ELR (cell line): Measurements from ENCODE around the gene PDE5A.

Source experiments
- DNase-seq: peaks from one replicate; pipeline ENCODE4 v3.0.0-alpha.2; 2015; ENCODE audit warnings: low read depth

Gene PDE5A

DNA sequence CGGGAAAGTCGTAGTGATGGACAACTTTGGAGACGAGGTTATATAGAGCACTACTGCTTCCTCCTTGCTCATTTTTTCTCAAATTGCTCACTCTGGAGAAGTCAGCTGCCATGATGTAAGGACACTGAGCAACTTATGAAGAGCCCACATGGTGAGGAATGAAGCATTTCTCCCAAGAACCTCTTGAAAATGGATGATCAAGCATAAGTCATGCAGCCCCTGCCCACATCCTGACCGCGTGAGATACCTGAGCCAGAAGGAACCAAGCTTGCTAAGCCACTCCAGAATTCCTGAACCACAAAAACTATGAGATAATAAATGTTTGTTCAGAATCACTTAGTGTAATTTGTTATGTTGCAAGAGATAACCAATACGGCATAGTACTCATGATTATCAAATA is 42.8 kb downstream of the PDE5A start:
- DNase-seq: peak; percentile 54

DNA sequence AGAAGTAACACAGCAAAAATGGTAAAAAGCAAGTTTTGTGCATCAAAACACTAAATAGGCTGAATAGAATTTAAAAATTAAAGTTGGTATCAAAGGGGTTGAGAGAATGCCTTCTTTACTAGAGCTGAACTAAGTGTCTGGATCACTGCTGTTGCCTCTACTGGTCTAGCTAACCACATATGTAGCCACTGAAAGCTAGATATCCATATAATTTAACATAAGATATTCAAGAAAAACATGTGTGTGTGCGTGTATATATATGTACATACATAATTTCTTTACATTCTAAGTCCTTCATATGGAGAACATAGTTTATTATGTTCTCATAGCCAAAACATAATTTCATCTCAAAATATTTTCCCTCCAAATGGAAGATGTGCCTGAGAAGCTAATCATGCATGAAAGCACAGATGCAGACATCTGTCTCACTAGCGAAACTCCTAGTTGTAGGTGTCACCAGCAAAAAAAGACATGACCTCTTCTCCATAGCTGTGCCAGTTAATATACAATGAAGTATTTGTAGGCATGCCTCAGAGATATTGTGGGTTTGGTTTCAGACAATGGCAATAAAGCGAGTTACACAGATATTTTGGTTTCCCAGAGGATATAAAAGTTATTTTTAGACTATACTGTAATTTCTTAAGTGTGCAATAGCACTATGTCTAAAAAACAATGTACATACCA is 47.3 kb downstream of the PDE5A start:
- no peak for DNase-seq

DNA sequence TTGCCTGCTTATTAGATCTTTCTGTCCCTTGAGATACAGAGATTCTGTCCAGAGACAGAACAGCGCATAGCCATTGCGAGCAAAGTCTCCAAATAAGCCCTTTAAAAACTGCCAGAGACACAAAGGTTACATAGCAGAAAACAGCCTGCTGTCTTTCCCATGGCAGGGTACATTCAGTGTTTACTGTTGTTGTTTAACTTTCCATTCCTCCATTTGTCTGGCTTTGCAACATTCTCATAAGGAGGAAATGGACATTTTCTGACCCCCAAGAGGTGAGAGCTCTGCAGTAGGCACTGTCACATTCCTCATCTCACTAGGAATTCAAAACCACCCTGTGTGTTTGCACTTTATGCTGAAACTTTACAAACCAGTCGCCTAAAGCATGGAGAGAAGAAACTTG is 48.3 kb downstream of the PDE5A start:
- DNase-seq: no peak

DNA sequence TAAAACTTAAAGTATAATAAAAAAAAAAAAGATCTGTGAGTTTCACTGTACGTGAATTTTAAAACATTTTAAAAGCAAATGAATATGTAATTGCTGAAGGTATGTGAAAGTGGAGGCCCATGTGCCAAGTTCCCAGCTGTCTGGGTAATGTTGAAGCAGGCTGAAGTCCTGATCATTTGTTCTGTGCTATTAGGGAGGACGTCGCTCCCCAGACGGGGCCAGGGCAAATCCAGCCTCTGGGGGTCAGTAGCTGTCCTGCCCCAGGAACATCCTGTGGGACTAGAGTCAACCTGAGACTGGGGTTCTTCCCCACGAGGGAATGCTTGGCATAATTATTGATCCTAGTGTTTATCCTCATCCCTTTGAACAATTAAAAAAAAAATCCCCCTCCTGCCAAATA is 48.8 kb downstream of the PDE5A start:
- DNase-seq: no peak

DNA sequence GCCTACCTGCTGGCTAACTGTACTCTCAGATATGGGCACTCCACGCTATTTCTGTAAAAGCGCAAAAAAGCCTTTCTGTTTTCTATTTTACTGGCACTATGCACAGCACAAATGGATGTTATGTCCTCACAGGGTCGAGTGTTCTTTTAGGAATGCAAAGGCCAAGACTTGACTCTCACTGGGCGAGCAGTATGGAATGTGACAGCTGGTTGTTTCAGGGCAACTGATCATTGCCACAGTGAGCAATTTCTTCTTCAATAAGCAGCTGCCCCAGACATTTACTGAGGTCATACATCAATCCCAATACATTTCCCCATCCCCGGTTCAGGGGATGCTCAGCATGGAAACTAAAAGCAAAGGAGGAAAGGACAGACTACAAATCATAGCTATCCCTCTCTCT is 58.2 kb downstream of the PDE5A start:
- DNase-seq: no peak

DNA sequence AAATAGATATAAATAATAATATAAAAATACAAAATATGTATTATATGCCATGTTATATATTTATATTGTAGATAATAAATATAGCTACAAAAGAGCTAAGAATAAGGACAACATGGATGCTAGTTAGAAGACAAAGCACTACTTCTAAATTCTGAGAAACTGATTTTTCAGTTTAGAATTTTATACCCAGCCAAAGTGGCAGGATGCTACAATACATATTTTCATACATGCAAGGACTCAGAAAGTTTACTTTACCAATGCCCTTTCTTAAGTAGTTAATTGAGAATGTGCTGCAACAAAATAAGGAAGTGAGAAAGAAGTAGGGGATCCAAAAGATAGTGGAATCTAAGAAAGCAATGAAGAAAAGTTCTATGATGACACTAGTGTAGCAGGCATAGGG is 64.5 kb downstream of the PDE5A start:
- no peak for DNase-seq

DNA sequence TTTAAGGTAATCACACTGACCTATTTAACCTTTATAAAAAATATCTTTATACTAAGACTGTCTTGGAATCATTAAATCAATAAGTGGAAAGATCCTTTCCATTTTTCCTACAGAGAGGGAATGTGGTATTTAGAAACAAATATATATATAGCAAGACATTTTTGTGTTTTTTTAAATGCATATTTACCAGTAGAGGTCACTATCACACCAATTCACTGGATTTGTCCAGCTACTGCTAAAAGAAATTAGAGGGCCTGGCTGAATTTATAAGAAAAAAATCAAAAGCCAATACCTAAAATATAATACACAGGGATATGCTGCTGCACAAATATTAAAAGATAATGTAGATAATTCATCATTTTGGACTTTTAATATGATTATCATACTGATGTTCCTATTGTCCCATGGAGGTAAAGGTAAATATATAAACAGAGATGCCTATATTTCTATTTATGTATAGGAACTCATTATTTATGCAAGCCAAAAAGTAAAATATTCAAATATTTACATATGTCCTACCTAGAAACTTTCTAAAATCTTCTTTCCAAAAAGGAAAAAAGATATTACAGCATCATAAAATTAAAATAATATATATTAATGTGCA is 69.5 kb downstream of the PDE5A start:
- peak; percentile 65 for DNase-seq

DNA sequence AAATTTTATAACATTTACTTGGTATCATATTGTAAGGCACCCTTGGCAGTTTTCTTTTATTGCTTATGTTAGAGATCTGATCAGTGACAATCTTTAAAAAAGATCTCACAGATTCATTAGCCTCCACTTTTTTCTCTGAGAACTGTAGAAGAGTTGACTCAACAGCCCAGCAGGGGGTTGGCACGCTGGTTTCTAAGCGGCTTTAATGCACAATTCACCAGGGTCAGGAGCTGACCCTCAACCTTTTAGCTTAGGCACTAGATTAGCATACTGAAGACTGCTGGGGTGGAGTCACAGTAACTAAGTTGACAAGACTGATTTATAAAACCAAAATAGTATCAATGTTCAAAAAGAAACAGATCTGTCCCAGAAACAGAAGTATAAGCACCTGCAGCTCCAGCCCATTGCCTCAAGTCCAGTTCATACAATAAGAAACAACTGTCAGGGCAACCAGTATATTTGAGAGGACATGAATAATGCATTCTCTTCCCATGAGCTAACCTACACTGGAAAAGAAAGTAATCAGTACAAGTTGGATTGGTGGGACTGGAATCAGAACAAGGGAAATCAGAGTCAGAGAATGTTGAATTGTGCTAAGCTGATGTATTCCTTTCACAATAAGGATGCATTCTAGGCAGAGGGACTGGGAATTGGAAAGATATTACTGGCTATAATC is 77.6 kb downstream of the PDE5A start:
- peak; percentile 43 for DNase-seq

DNA sequence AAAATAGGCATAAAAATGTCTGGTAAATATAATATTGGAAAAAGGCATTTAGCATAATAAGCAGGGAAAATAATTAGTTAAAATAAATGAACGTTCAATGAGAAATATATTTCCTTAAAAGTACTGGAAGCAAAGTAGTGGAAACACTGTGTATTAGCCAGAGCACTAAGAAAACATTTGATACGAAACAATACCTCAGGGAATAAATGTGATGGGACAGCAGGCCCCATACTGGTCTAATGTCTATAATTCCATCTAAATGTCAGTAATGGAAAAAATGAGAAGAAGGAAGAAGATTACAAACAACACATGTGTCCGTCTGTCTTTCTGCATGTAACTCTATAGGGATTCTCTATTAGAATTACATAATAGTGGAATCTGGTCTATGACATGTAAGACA is 79.0 kb downstream of the PDE5A start:
- no peak for DNase-seq

DNA sequence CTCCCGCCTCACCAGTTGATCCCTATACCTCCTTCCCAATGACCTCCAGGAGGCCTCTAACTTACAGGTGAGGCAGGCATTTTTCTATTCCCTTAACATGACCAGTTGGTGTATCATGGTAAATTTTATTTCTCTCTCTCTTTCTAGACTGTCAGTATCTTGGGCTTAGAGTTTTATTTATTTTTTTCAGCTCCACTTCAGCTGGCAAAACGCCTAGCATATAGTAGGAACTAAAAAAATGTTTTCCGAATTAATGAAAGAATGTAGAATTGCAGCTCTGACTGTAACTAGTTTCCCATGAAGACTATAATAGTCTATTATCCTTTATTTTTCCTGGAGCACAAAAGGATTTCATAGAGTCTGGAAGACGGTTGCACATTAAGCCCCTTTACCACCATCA is 84.8 kb downstream of the PDE5A start:
- DNase-seq: no peak

DNA sequence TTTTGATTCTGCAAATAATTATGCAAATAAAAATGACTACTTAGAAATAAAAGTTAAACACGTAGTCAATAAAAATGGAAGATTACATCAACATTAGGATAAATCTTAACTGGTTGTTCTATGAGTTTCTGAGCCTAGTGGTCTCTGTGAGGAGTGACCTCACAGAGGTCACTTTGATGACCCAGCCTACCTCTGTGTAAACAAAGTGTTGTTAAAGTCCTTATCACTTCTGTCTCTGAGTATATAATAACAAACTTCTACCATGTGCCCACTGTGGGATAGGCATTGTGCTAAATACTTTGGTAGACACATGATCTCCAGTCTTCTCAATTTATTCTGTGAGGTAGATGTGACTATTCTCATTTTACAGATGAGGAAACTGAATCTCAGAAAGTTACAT is 85.4 kb downstream of the PDE5A start:
- no peak for DNase-seq

DNA sequence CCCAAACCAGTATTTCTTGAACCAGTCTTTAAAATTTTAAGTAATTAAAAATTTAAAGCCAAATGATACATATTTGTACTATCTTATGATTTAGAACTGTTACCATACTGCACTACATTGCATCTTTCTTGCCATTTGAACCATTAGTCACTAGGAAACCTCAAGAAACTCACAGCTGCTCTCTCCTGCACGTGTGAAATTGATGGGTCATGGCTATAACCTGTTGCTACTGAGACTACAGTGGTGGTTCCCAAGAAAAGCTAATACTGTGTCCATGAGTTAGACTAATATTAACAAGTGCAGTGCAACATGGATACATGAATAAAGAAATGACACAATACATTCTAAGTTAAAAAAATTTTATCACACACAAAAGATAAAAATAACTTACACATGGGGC is 88.4 kb downstream of the PDE5A start:
- DNase-seq: no peak

DNA sequence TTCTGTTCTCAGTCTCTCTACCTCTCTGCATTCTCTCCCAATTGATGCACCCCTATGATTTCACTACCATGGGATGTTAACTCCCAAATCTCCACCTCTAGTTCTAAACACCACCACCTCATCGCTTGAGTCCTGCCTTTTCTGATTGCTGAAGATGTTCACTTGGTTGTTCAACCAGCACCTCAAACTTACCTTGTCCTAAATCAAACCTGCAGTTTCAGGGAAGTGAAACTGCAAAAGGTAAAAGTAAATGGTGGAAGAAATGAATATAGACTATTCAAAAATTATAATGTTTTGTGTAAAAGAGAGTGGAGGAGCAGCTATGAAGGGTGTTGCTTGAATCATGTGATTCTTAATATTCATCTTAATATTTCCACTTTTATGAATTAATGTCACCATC is 91.0 kb downstream of the PDE5A start:
- no peak for DNase-seq

DNA sequence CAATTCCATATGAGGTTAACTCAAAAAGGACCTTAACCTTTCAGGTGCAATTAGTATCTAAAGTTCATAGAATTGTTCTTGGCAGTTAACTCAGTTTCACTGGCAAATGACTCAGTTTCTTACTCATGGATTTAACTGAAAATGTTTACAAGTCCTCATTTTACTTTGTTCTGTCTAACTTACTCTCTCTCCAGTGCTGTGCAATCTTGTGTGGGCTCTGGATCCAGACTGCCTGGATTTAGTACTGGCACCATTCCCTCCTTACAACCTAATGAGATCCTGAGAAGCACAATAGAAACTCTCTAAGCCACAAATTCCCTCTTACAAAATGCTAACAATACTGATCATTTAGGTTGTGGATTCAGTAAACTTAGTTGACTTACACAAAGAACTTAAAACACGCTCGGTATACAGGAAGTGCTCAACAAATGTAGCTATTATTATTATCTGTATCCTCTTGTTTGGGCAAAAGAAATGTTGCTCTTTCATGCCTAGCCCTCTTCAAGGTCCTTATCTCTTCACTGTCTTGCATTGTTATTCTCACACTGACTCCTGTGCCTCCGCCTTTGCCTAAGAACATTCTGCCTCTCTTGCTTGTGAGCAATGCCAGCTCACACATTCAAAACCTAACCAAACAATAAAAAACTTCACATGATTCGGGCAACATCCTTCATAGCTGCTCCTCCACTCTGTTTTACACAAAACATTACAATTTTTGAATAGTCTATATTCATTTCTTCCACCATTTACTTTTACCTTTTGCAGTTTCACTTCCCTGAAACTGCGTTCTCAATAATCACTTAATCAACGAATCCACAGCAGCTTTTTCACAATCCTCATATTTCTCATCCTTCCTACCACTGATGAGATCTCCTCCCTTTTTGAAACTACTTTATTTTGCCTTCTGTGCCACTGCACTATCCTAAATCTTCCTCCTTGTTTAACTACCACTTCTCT is 91.8 kb downstream of the PDE5A start:
- peak; percentile 60 for DNase-seq

DNA sequence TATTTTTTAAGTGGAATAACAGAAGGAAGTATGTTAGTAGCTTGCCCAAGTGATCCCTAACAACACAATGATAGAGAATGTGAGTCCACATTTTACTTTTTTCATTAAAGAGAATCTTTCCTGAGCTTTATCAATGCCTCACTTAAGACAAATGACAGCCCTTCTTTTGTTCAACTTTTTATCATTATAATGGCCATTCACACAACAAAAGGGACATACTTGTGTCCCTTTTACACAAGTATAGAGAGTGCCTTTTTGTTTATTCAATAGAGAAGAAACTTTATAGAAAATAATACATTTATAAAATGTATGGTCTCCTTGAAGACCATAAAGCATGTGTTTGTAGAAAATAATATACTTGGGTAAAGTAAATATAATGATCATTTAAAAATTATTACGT is 96.3 kb downstream of the PDE5A start:
- no peak for DNase-seq

DNA sequence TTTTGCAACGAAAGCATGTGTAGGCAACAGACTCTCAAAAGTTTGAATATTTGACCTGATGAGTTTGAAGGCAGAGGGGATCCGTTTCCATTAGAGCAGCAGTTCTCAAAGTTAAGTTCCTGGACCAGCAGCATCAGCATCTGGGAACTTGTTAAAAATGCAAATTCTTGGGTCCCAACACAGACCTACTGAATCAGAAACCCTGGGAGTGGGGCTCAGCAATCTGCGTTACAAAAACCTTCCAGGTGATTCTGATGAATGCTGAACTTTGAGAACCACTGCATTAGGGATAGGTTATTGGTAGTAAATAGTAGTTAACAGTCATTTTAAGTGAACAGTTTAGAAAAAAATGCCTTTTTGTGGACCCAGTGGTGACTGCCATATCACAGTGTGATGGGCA is 98.8 kb downstream of the PDE5A start:
- DNase-seq: no peak

DNA sequence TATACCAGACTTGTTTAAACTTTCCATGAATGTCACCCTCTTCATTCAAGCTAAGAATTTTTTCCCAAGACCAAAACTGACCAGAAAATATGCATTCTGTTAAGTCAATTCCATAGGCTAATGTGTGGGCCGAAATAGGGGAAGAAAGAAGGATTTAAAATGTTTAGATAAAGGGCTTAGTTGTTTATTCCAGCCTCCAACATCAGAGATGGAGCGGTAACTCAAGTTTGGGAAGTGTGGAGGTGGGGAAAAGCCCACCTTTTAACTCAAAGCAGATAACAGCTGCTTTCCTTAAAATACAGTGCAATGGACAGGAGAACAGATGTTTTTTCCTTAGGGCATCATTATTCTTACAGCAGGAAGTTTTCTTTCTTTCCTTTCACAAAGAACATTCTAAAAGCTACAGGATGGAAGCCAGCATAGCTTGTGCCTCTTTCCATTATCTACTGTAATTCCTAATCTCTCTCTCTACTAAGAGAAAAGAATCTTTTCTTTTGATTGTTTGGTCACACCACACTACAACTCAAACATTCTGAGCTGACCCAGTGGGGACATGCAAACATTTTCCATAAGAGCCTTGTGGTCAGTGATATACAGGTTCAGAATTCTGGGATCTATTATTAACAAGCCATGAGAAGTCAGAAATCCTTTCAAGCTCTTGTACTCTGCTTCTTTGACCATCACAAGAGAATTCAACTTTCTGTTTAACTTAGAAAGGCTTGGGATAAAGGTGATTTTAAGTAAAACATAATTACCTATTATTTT is 101.6 kb downstream of the PDE5A start:
- peak; percentile 31 for DNase-seq

DNA sequence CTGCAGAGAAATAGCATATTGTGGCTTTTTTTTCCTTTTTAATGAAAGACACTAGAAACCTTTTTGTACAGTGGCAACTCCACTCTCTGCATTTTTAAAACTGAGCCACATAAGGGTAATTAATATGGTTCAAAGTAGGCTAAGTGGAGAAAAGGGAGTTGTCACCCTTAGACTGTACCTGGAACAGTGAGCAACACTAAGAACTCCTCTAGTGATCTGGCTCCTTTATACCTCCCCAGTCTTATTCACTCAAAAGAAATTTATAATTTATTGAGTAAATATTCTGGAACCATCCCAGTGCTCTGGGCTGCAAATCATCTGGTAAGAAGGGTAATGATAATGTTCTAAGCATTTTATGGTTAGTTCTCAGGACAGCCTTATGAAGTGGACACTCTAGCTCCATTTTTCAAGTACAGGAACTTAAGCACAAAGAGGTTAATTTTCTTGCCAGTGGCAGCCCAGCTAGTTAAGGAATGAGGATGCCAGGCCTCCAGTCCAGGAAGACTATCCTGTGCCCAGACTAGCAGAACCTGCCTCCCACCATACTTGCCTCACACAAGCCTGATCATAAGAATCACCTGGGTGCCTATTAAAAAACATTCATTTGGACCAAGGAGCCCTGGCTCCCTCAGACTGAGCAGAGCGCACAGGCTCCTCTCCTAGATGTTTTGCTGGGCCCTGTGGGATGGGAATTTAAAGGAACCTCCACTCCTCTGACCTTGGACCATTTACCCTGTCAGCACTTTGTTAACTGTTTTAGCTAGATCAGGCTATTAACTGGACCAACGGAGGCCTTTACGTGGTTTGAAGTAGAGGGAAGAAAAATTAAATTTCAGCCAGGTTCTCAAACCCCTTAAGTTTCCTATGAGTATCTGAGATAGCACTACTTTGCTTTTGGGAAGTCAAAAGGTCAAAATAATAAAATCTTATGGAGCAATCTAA is 102.6 kb downstream of the PDE5A start:
- DNase-seq: peak; percentile 43

DNA sequence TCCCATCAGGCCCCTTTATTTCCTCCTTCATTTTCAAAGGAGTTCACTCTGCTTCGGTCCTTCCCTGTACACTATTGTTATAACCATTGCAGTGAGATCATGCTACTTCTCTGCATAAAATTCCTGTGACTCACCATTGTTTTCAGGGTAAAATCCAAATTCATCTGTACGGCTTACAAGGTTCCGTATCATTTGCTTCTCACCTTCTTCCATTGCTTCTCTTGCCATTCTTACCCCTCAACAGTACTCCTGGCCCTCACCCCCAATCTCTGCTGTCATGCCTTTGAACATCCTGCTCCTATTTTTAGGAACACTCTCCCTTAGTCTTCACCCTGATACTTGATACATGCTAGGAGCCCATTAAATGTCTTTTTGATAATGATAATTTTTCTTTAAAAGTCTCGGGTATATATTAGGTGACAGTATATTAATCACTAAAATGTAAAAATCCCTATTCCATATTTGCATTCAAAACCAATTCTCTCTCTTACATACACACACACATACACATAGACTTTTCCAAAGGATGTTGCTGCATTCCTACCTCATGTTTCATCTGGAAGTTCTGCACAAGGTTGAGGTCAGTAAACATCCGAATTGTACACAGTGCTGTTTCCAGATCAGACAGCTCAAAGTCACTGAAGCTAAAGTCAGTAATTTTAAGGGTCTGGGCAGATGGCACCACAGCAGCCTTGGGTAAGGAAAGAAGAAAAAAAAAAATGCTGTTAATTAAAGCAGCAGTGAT is 103.4 kb downstream of the PDE5A start:
- DNase-seq: peak; percentile 86

DNA sequence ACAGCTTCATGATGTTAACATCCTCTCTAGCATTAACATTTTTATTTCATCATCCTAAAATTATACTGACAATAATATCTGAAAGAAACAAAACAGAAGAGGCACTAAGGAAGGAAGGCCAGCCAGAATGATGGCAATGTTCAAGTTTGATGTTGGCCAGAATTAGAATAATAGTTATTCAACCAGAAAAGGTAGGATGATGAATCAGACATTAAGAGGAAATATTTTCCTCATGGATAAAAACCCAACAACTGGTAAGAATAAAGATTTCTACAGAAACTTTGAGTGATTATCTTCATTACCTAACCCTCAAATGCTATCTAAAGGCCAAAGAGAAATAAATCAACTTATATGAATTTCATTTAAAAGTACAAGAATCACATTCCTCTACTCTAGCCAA is 105.2 kb downstream of the PDE5A start:
- no peak for DNase-seq
